Sigmoid colon (tissue), 4 donors: Measurements from ENCODE around the gene ALCAM.

ENCODE experiments used
- EP300 ChIP-seq, 4 donors: sonication (generic); formaldehyde crosslinking; IDR thresholded peaks; one replicate each; pipeline ENCODE4 v1.6.1; 2017; ENCODE audit warnings: antibody characterized with exemption in 4 of 4
- POLR2AphosphoS5 ChIP-seq, 4 donors: sonication (generic); formaldehyde crosslinking; IDR thresholded peaks; one replicate each; pipeline ENCODE4 v1.6.1; 2017; ENCODE audit warnings: antibody characterized with exemption in 4 of 4
- TF ChIP-seq, protein P1 (sequence below), 4 experiments: fragments of 450-650 bp in 3 of 4; fragments of 200-600 bp in 1 of 4; IDR thresholded peaks; one replicate each; pipeline ENCODE4 v1.5.1; 2016 to 2019; ENCODE audit warnings: antibody characterized with exemption in 4 of 4, mild to moderate bottlenecking in 3 of 4, moderate library complexity in 2 of 4

DNA sequence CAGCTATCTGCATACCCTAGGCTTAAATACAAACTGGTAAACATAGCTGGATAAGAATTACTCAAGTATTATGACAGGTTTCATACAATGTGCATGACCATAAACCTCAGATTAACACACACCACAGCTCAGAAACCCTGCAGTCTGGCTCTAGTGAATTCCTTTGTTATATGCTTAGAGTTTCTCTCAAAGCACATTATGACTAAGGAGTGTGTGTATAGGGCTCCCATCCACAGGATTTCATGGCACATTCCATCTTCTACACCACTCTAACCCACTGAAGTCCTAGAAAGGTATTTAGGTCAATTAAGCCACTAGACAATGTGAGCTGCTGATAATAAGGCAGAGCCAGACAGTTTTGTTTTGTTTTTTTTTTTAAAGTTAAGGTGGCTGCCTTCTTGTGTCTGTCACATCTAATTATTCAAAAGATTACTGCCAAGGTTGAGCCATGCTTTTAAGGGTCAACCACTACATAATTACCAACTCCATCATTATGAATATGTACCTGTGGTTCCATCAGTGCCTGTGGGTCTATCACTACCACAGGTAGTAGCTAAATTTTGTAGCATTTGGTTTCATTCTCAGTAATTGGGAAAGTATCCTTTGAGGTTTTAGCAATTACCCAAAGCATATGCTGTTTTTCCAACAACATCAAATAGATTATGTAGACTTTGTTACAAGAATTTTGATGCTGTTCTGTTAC lies 107.0 kb downstream of the ALCAM start:
- TF ChIP-seq, protein P1, sequence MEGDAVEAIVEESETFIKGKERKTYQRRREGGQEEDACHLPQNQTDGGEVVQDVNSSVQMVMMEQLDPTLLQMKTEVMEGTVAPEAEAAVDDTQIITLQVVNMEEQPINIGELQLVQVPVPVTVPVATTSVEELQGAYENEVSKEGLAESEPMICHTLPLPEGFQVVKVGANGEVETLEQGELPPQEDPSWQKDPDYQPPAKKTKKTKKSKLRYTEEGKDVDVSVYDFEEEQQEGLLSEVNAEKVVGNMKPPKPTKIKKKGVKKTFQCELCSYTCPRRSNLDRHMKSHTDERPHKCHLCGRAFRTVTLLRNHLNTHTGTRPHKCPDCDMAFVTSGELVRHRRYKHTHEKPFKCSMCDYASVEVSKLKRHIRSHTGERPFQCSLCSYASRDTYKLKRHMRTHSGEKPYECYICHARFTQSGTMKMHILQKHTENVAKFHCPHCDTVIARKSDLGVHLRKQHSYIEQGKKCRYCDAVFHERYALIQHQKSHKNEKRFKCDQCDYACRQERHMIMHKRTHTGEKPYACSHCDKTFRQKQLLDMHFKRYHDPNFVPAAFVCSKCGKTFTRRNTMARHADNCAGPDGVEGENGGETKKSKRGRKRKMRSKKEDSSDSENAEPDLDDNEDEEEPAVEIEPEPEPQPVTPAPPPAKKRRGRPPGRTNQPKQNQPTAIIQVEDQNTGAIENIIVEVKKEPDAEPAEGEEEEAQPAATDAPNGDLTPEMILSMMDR (IDR thresholded peaks at IDR 0.05): no peak
- TF ChIP-seq EP300 (IDR thresholded peaks at IDR 0.05) (no peak), POLR2AphosphoS5 (IDR thresholded peaks at IDR 0.05) (no peak)
